Kidney (tissue), 14 donors: ENCODE data around the gene RHCE. TPM values are rescaled to one million over a fixed set of nuclear protein-coding genes. Genes with fewer than 3 reads are reported as not detected.

Experiments
- DNase-seq, 5 donors: peaks; one replicate each; pipeline ENCODE4 v3.0.0-alpha.2; 2013 to 2020
- FAIRE-seq: peaks from 2 replicates; lab custom pipeline; 2012; peaks lifted over from hg19 to GRCh38; lab: Jason Lieb, UNC
- H3K27ac ChIP-seq, 2 donors: one replicate each; pipeline ENCODE4 v1.7.0; 2013; ENCODE audit warnings: low read depth in 2 of 2, low read length in 2 of 2, inconsistent platforms in 1 of 2
- H3K27me3 ChIP-seq: one replicate; pipeline ENCODE4 v1.7.1; 2013; ENCODE audit warnings: low read length, inconsistent platforms; ENCODE audit not compliant: control insufficient read depth, insufficient read depth
- H3K36me3 ChIP-seq, 3 donors: one replicate each; pipeline versions ENCODE4 v1.7.0 to v1.7.1; 2013; ENCODE audit warnings: low read length in 3 of 3, control low read depth in 1 of 3, inconsistent platforms in 1 of 3; ENCODE audit not compliant: insufficient read depth in 3 of 3, control insufficient read depth in 2 of 3
- H3K4me1 ChIP-seq, 3 donors: one replicate each; pipeline versions ENCODE4 v1.7.0 to v1.7.1; 2013; ENCODE audit warnings: low read length in 3 of 3, inconsistent platforms in 1 of 3, low read depth in 1 of 3; ENCODE audit not compliant: control insufficient read depth in 2 of 3, insufficient read depth in 2 of 3
- H3K4me3 ChIP-seq, 3 donors: one replicate each; pipeline versions ENCODE4 v1.7.0 to v1.8.1; 2013; ENCODE audit warnings: low read length in 3 of 3, control low read depth in 1 of 3, inconsistent platforms in 1 of 3
- H3K9ac ChIP-seq, 3 donors: one replicate each; pipeline versions ENCODE4 v1.7.0 to v1.7.1; 2013; ENCODE audit warnings: low read length in 3 of 3, control low read depth in 1 of 3, inconsistent platforms in 1 of 3
- H3K9me3 ChIP-seq, 3 donors: one replicate each; pipeline versions ENCODE4 v1.7.0 to v1.7.1; 2013; ENCODE audit warnings: low read length in 3 of 3, control low read depth in 1 of 3, inconsistent platforms in 1 of 3; ENCODE audit not compliant: control insufficient read depth in 2 of 3, insufficient read depth in 1 of 3
- CTCF ChIP-seq: IDR thresholded peaks from 3 replicates; pipeline ENCODE4 v1.5.1; 2012; ENCODE audit warnings: mild to moderate bottlenecking, moderate library complexity, borderline replicate concordance; ENCODE audit not compliant: insufficient read depth; ENCODE audit errors: extremely low read depth
- intact Hi-C: fragments of 100-400 bp; cut with DNase I; formaldehyde crosslinking; loops from one replicate; pipeline ENCODE4 v1.11.1; 2022
- polyA plus RNA-seq: library from polyadenylated mRNA; stranded (reverse); fragments of 350-450 nt; fragmentation: Illumina TruSeq; extraction: RNeasy Lipid Tissue Mini Kit (QIAGEN cat#74804); gene quantifications from one replicate; pipeline ENCODE4 v1.2.3, GENCODE V29; 2014; ENCODE audit warnings: low read depth, low replicate concordance; ENCODE audit not compliant: insufficient read depth
- total RNA-seq: library from RNA; stranded (reverse); fragmentation: NEBNext Ultra II Directional; extraction: Animal tissue kit (Norgen Biotek cat#: 25700); gene quantifications from one replicate; pipeline ENCODE4 v1.2.1, GENCODE V29; 2021
- donor health status: control.
- donor health status: control.
- donor health status: control.
- donor health status: control.
- donor health status: control.
- donor health status: DM: yes; HTN: yes; CAD: no.
- donor health status: Normal renal cell carcinoma (clear cell type).

RHCE gene
- total and polyA plus RNA-seq, 2 donors from 2014 or later = 0.44 to 1.3 TPM

GRCh38 chr1:25355841-25356395 is 64.7 kb downstream of the RHCE start:
- FAIRE-seq = no peak

GRCh38 chr1:25349606-25350005 is 71.0 kb downstream of the RHCE start:
- peaks cover 0 to 3% (median 2%) of the 10 kb centered on the region in 3 donors for H3K36me3 ChIP-seq
- no peak overlapping the region for H3K9ac ChIP-seq
- H3K4me3 ChIP-seq = no peak overlapping the region
- no peaks in the 10 kb centered on the region for H3K4me1 ChIP-seq
- intact Hi-C loops = no loop called here
- no peaks in the 10 kb centered on the region for H3K9me3 ChIP-seq
- no peaks in the 10 kb centered on the region for H3K27me3 ChIP-seq
- no peak for DNase-seq
- no peak overlapping the region for H3K27ac ChIP-seq
- TF ChIP-seq CTCF = no peak
- no peak for FAIRE-seq

More at GRCh38 chr1:25355841-25356395, 64.7 kb downstream of the RHCE start:
- Histone ChIP-seq H3K4me1 (no peaks in the 10 kb centered on the region), H3K9ac (no peak overlapping the region), H3K27ac (no peak overlapping the region), H3K4me3 (no peak overlapping the region), H3K9me3 (no peaks in the 10 kb centered on the region), H3K36me3 (peaks cover 0 to 23% (median 5%) of the 10 kb centered on the region in 3 donors), H3K27me3 (no peaks in the 10 kb centered on the region)
- TF ChIP-seq CTCF = no peak
- no peak for DNase-seq
- intact Hi-C loops = no loop called here

- no peak overlapping the region for H3K27ac ChIP-seq
- no peaks in the 10 kb centered on the region for H3K9me3 ChIP-seq
- no peak overlapping the region for H3K9ac ChIP-seq
- DNase-seq = no peak
- H3K4me3 ChIP-seq = no peak overlapping the region
- intact Hi-C loops = no loop called here
- H3K4me1 ChIP-seq = no peaks in the 10 kb centered on the region
- no peak for TF ChIP-seq CTCF
- no peak for FAIRE-seq
- H3K27me3 ChIP-seq = no peaks in the 10 kb centered on the region
- peaks cover 0 to 10% (median 4%) of the 10 kb centered on the region in 3 donors for H3K36me3 ChIP-seq
Measured at GRCh38 chr1:25347556-25347955, 73.1 kb downstream of the RHCE start.

GRCh38 chr1:25343872-25344271 is 76.8 kb downstream of the RHCE start:
- DNase-seq = no peak
- H3K9ac ChIP-seq = no peak overlapping the region
- peaks cover 0 to 10% (median 2%) of the 10 kb centered on the region in 3 donors for H3K36me3 ChIP-seq
- H3K9me3 ChIP-seq = no peaks in the 10 kb centered on the region
- TF ChIP-seq CTCF = no peak
- no peaks in the 10 kb centered on the region for H3K27me3 ChIP-seq
- H3K27ac ChIP-seq = no peak overlapping the region
- H3K4me3 ChIP-seq = no peak overlapping the region
- intact Hi-C loops = no loop called here
- no peak for FAIRE-seq
- peaks cover 0 to 3% (median 0%) of the 10 kb centered on the region in 3 donors for H3K4me1 ChIP-seq
